GM18498 (cell line): ENCODE results near the gene KRT84.

ENCODE experiments used
- ATAC-seq: cut with Tn5 transposase; IDR thresholded peaks from one replicate; pipeline ENCODE4 v1.9.1; 2021; ENCODE audit warnings: mild to moderate bottlenecking, moderate library complexity; ENCODE audit not compliant: unreplicated experiment

Gene KRT84

DNA sequence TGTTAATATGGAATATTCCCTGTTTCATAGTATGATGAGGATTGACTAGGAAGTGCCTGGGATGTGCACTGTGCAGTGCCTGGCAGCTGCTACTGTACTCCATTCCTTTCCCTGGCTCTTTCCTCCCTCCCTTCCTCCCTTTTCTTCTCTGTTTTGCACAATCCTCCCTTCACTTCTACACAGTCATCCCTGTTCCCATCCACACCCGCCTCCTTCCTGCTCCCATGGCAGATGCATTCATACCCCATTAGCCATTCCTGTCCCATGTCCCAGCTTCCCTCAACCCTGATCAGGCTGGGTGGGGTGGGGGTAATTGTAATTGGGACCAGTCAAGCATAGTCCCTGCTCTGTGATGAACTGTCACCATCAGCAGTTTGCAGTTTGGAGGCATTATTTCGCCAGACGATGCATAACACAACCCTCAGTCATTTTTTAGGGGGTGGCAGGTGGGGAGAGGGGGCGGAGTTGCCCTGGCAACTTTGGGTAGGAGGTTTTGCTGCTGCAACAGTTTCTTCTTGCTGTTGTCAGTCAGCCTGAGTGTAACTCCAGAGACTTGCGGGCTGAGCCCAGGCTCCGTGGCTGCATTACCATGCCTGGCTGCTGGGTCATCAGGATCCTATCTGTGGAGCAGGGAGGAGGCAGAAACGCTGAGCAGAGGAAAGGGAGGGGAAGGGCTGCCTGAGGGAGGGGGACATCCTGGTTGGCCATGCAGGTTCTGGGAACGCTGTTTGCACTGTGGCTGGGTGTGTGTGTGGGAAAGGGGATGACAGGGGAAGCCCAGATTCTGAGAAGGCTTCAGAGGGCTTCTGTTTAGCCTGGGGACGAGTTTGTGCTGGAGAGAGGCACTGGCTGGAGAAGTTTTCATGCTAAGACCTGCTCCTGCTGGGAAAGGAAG lies 4.1 kb upstream of the KRT84 start:
- no peak for ATAC-seq

DNA sequence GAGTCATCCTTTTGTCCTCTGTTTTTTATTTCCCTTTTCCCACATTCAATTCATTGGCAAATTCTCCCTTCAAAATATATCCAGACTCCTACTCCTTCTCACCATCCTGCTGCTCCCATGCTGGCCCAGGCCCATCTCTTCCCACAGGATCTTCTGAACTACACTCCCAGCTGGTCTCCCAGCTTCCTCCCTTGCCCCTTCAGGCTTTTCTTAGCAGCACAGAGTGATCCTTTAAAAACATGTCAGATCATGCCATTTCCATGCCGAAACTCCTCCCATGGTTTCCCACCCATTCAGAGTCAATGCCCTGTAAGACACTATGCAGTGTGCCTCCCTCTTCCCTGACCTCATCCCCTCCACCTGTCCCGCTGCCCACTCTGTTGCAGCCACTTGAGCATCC lies 2.4 kb upstream of the KRT84 start:
- no peak for ATAC-seq

DNA sequence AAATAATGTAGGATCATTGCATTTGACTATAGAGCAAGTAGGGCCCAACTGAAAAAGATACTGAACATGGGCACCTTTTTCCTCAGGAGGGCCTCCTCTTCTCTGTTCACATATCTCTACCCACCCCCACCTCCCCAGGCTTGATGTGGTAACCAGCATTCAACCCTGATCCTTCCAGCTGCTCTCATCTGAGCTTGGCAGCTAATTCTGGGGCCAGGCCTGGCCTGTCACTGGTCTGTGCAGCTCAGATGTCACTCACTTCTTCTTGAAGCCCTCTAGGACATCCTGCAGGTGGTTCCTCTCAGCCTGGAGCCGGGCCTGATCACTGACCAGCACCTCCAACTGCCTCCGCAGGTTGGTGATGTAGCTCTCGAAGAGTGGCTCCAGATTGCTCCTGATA lies 2.1 kb downstream of the KRT84 start:
- ATAC-seq = no peak

DNA sequence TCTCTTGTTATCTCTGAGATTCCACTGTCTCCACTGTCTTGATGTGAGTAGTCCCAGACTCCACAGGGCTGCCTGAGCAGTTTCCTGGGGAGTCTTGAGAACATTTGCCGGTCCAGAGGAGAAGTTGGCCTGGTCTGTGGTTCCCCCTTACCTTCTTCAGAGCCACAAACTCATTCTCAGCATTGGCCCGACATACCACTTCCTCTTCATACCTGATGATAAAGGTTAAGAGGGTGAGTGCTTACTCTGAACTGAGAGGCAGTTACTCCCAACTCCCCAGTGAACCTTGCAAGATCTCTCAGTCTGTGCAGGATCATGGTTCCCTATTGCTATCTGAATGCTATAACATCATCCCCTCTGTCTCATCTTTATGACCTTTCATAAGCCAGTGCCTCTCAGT lies 2.6 kb downstream of the KRT84 start:
- ATAC-seq = no peak

DNA sequence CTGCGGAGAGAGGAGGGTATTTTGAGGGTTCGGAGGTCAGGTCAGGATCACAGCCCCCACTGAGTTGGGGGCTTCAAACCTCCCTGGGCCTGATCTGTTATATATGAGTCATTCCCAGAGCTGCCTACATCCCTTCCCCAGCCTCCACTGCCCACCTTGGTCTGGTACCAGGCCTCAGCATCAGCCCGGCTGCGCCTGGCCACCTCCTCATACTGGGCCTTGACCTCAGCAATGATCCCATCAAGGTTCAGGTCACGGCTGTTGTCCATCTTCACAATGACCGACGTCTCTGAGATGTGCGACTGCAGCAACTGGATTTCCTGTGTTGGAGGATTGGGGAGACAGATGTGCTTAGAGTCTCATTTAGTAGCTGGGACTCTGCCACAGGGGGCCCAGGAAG lies 4.2 kb downstream of the KRT84 start:
- no peak for ATAC-seq

DNA sequence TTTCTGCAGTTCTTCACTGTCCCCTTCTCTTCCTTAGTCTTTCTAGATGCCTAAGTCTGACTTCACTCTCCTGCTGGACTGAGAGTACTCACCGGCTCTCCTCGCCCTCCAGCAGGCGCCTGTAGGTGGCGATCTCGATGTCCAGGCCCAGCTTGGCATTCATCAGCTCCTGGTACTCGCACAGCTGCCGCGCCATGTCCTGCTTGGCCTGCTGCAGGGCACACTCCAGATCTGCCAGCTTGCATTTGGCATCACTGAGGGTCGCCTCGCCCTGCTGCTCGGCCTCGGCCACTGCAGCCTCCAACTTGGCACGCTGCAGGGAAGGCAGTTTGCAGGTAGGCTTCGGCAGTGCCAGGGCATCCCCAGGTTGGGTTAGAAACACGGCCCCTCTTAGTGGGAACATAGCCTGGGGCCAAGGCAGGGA lies 5.2 kb downstream of the KRT84 start:
- ATAC-seq = no peak

DNA sequence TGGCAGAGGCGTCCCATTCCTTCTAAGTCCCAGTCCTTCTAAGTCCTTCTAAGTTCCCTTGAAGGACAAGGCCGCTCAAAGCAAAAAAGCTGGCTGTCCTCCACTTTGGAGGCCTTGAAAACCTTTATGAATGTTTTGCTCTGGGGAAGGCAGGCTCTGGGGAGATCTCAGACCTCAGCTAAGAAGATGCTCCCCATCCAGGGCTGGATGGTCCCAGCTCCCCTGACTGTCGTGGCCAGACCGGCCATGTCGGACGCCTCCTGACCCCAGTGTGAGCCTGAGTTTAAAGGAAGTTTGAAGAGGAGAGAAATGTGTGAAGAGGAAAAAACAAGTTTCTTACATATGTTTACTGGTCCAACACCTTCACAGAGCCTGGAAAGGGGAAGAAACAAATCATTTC lies 5.9 kb downstream of the KRT84 start:
- ATAC-seq = no peak

DNA sequence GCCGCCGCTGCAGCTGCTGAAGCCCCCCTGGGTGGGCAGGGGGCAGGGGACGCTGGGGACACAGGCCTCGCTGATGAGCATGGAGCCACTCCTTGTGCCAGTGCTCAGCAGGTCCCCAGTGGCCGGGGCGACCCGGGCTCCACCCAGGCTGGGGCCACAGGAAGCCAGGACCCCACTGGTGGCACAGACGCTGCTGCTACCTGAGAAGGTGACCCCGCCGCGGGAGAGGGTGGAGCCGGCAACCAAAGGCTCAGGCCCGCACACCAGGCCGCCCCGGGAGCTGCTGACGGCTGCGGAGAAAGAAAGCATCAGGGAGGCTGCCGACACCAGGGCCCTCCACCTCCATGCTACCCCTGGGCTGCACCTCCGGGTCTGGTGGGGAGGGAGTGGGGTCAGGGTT lies 7.4 kb downstream of the KRT84 start:
- ATAC-seq = no peak

DNA sequence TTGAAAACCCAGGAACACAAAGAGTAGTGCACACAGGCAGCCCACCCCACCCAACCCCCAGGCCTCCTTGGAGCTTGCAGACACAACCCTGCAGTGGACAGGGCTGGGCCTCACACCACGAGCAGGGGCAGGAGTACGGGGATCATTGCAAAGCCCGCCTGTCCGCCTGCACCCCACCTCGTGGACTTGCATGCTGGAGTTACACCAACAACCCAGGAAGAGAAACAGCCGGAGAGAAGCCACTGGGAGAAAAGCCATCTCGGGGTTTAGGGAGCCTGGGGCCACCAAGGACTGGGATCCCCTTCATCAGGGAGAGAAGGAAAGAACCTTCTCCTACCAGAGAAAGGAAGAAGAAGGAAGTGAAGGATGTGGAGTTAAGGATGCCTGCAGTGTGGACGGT lies 8.2 kb downstream of the KRT84 start:
- ATAC-seq = no peak

DNA sequence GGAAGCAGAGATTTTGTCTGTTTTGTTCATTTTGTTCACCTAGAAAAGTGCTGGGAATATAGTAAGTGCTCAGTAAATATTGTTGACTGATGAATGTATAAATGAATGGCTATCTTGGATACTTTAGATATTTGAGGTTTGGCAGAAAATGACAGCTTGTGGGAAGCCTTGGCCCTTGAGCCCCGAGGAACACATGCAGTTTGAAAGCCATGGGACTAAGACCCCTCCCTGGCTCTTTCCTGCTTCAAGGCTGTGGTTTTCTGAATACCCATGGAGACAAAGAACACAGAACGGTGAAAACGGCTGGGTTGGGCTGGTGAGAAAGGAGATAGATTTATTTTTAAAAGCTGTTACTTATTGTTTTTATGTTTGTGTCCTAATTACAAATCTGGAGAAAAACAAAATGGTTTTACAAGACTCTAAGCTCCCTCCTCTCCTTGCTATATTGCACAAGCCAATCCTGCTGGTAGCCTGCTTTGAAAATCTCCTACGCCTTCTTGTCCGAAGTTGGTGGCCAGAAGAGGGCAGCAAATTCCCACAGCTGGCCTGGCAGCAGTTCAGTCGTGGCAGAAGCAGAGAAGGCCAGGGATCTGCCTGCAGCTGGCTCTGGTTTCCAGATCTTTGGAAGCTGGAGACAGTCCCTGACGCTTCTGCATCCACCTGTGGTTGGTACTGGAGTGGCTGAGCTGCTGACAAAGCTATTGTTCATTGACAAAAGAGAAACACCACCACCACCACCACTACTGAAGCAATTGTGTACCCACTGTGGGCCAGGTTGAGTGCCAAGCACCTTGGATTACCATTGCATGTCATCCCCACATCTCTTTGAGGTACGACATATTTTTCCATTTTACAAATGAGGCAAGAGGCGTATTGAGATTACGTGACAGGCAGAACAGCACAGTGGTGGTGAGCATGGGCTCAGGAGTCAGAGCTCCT lies 13.0 kb downstream of the KRT84 start:
- ATAC-seq = no peak

DNA sequence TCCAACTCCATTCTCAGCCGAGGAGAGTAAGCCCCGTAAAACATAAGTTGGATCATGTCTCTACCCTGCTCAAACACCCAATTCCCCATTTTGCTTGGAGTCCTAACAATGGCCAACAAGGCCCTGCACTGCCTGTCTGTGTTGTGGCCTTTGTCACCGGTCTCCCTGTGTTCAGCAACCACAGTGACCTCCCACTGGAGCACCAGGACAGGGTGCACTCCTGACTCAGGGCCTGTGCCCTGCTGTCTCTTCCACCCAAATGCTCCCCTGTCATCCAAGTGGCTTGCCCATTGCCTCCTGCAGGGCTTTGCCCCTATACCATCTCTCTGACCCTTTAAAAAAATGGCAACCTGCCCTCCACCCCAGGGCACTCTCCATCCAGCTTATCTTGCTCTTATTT lies 13.7 kb downstream of the KRT84 start:
- ATAC-seq = no peak

DNA sequence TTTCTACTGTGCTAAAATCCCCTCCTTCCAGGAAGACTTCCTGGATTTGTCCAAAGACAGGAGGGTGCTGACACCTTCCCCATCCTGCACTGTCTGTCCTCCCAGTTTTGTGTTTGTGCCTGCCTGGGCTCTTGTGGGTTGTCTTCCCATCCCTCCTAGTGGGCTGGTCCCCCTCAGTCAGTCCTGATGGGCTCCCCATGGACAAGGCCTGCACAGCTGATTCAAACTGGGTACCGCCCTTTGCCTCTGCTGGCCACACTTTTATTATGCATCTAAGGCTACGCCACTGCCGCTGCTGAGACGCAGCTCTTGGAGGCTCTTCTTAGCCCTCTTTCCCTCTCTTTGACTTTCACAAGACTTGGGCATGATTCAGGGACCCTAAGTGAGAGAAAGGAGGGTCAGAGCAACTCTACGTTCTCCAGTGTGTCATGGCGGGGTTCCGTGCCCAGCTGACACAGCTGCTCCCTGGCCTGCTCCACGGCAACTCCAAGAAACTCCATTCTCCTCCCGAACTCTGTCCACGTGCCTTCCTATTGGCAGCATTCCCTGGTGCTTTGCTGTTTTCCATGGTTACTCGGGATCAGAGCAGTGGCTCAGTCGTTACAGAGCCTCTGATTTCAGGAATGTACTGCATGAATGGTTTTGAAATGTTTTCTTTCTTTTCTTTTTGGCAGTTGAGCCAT lies 14.4 kb downstream of the KRT84 start:
- no peak for ATAC-seq

DNA sequence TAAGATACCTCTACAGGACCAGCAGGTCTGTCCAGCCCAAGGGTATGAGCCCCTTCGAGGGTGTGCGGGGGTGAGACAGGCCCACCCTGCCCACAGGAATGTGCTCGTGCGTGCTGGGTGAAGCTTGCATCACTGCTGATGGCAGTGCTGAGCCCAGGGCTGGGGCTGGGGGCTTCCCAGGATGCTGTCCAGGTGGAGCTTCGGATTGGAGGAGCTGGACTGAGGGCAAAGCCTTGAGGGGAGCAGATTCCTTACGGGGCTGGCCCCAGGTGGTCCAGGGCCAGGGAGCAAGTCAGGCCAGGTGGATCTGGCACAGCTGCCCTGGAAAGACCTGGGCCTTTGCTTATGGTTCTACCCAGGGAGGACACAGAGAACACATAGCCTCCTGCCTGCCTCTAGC lies 15.6 kb downstream of the KRT84 start:
- ATAC-seq = no peak

DNA sequence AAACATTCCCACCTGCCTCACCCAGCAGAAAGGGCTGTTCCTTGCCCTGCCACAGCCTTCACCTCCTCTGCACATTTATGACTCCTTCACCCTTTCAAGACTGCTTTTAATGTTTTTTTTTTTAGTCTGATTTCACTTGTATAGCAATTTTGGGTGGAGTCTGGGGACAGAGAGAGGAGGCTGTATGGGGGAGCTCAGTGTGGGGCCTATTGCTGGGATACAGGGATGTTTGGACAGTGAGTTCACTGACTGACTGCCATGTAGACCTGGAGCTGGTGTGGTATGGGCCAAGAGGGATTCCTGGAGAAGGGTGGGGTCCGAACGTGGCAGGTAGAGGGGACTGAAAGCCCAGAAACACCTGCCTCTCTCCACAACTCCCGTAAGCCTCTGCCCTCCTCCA lies 16.2 kb downstream of the KRT84 start:
- ATAC-seq = no peak

DNA sequence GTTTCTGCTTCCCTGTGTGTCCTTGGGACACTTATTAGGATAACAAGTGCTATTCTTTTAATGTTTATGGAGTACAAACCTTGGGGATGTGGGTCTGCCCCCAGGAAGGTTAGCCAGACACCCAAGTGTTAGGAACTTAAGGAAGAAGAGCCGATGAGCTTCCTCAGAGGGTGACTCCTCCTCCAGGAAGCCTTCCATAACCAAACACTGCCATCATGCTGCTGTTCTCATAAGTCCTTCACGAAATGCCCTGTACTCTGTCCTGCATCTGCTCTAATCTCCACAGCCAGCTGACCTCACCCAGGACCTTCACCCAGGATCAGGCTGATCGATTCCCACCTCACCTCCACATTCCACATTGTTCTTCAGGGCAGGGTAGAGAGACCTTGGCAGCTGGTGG lies 16.9 kb downstream of the KRT84 start:
- ATAC-seq = no peak

DNA sequence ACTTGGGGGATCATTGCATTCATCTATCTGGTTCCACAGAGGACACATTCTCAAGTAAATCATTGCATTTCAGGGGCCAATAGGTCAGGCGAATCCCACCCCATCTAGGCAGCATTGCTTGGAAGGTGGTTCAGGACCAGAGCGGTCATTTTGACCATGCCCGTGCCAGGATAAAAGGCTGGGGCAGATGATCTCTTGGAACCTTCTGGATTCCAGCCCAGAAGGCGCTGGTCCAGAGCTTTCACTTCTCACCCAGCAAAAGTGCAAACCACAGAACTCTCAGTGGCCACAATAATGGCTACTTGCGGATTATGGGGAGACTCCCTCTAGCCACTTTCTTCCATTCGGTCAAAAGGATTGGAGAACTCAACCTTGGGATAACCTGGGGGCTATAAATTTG lies 17.6 kb downstream of the KRT84 start:
- ATAC-seq = no peak

DNA sequence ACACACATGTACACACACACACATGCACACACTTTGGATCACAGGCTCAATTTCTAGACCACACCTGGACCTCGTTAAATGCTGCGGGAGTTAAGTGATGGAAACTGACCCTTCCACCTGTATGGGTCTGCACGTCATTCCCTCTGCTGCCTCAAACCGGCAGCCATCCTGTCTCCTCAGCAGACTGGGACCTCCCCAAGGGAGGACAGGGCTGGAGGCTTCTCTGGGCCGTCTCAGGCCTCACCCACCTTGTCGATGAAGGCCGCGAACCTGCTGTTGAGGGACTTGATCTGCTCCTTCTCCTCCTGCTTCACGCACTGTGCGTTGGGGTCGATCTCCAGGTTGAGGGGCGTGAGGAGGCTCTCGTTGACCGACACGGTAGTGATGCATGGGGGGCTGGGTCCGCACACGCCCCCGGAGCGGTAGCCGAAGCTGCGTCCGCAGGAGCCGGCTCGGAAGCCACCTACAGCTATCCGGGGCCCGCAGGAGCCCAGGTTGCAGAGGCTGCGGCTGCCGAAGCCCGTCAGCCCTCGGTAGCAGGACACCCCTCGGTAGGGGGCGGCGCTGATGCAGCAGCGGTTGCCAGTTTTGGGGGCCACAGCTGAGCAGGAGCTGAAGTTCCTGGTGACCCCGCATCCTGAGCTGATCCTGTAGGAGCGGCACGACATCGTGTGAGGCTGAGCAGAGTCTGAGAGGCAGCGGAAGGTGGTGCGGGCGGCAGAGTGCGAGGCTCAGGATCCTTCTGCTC lies 18.5 kb downstream of the KRT84 start, which contains the start of gene KRT85:
KRT85 (minus strand) TSS at position 744 of the 748 bp plus-strand sequence; CDS start at position 668, 76 bp downstream.
- ATAC-seq = no peak

DNA sequence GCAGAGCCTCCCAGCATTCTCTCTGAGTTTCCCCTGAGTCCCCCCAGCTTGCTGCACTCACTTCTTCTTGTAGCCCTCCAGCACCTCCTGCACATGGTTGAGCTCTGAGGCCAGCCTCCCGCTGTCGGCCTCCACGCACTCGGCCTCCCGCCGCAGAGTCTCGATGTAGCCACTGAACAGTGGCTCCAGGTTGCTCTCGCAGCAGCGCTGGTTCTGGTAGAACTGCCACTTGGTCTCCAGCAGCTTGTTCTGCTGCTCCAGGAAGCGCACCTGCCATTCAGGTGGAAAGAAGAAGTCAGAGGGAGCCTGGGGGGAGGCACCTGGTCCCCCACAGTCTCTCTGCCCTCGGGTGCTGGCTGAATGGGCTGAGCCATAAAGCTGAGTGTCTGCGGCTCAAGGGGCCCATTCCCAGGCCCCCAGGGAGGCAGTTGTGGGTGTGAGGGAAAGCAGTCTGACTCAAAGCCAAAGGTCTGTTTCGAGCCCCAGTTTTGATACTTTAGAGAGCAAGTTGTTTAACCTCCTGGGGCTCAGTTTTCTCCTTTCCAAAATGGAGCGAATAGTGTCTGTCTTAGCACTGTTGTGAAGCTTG lies 20.5 kb downstream of the KRT84 start:
- ATAC-seq = no peak

DNA sequence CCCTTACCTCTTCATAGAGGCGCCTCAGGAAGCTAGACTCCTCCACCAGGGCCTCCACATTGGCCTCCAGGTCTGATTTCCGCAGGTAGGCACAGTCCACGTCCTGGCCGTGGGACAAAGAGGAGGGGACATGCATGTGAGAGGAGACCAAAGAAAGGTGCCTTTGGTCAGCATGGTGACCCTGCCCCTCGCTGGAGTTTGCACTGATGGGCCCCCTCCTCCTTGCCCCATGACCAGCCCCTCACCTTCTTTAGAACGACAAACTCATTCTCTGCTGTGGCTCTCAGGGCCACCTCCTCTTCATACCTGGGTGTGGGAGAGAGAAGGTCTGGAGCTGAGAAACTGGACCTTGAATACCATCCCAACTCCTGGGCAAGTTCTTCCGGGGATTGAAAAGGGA lies 21.4 kb downstream of the KRT84 start:
- ATAC-seq = no peak

DNA sequence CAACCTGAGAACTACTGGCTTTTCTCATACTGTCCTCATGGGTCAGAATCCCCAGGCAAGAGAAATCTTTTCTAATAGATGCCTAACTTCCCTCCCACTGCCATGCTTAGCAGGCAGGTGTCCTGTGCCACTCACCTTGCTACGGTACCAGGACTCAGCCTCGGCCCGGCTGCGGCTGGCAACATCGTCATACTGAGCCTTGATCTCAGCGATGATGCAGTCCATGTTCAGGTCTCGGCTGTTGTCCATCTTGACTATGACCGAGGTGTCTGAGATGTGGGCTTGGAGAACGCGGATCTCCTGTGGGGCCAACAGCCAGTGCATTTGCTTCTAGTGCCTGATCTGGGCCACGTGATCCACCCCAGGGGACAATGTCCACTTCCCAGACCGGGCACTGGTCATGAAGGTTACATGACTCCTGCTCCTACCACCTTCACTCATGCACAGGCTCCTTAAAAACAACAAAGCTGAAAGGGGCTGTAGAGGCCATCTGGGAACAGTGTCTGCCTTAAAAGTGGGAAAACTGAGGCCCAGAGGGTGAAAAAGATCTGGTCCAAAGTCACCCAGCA lies 22.3 kb downstream of the KRT84 start:
- ATAC-seq = no peak
